ENCODE results near the gene SLX4IP. TPM values are rescaled to one million over a fixed set of nuclear protein-coding genes. Genes with fewer than 3 reads are reported as not detected.

SLX4IP gene
- total RNA-seq, 1 experiment from 2014 or later = 7.4 TPM

DNA sequence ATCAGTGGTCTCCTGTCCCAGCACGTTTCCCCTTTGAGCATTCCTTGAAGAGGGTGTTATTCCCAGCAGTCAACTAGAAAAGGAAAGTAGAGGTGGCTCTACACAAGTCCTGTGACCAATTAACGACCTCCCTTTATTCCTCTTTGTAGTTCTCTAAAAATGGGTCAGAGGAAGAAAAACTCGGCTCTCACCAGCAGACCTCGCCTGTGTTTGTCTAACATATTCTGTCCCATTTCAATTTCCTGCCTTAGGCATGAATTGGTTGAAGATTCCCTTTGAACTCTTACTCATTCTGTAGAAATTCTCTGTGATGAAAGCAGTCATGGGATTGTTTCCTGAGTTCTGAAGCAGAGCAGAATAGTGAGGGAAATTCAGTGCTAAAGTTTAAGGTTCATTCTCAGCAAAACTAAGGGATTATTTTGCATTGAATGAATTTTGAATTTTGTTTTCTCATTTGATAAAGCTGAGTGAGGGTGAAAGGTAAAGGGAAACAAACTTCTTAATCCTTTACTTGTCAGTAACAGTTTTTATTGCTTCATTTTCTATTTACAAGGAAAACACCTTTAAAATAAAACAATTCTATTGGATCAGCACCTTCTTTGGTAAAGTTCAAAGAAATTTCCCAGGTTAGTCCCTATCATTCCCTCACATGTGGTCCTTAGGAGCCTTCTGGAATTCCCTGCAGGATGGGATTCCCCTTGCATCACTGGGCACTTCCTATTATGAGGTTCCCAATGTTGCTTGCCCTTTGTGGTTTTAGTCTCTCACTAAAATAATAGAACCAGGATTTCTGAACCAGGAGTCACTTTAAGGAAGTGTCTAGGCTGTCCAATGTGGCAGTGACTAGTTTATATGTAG, 105.8 kb downstream of the SLX4IP start:
- ChIA-PET CTCF (no interaction called here), POLR2A (no interaction called here)
- TF ChIP-seq CREB1 (CRISPR knock-in tag; IDR thresholded peaks at IDR 0.05) (no peak), ARID4B (CRISPR knock-in tag; IDR thresholded peaks at IDR 0.05; ENCODE audit: borderline replicate concordance) (no peak), GABPB1 (CRISPR knock-in tag; IDR thresholded peaks at IDR 0.05) (peak; percentile 73; the same call in 1 of the 2 replicates), FOXK1 (CRISPR knock-in tag; IDR thresholded peaks at IDR 0.05) (no peak)
- TF ChIP-seq, protein P1, sequence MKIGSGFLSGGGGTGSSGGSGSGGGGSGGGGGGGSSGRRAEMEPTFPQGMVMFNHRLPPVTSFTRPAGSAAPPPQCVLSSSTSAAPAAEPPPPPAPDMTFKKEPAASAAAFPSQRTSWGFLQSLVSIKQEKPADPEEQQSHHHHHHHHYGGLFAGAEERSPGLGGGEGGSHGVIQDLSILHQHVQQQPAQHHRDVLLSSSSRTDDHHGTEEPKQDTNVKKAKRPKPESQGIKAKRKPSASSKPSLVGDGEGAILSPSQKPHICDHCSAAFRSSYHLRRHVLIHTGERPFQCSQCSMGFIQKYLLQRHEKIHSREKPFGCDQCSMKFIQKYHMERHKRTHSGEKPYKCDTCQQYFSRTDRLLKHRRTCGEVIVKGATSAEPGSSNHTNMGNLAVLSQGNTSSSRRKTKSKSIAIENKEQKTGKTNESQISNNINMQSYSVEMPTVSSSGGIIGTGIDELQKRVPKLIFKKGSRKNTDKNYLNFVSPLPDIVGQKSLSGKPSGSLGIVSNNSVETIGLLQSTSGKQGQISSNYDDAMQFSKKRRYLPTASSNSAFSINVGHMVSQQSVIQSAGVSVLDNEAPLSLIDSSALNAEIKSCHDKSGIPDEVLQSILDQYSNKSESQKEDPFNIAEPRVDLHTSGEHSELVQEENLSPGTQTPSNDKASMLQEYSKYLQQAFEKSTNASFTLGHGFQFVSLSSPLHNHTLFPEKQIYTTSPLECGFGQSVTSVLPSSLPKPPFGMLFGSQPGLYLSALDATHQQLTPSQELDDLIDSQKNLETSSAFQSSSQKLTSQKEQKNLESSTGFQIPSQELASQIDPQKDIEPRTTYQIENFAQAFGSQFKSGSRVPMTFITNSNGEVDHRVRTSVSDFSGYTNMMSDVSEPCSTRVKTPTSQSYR (CRISPR knock-in tag; IDR thresholded peaks at IDR 0.05) = no peak
- no peaks in the 10 kb centered on the region for H3K9me3 Mint-ChIP-seq
- peak overlapping the region; percentile 69 for H3K27ac Mint-ChIP-seq
- H3K4me3 Mint-ChIP-seq = no peak overlapping the region; the same call in 1 of the 2 replicates
- peaks cover 44% of the 10 kb centered on the region for H3K4me1 Mint-ChIP-seq
- no peaks in the 10 kb centered on the region for H3K36me3 Mint-ChIP-seq
- ATAC-seq (no peak), DNase-seq (ENCODE audit: low spot score) (no peak)
- no peaks in the 10 kb centered on the region for H3K27me3 Mint-ChIP-seq (ENCODE audit: low read depth)

GRCh38 chr20:10541668-10542411, 106.7 kb downstream of the SLX4IP start:
- POLR2A ChIA-PET = no interaction called here
- Mint-ChIP-seq H3K36me3 (no peaks in the 10 kb centered on the region), H3K4me1 (peaks cover 39% of the 10 kb centered on the region), H3K4me3 (no peak overlapping the region), H3K27me3 (ENCODE audit: low read depth) (no peaks in the 10 kb centered on the region), H3K9me3 (no peaks in the 10 kb centered on the region), H3K27ac (no peak overlapping the region)
- 0 out of 2 replicates have a peak, but pooled peaks have one; percentile 39 for ATAC-seq
- TF ChIP-seq NFATC4 (CRISPR knock-in tag; IDR thresholded peaks at IDR 0.05) = no peak
- TF ChIP-seq, protein P2, sequence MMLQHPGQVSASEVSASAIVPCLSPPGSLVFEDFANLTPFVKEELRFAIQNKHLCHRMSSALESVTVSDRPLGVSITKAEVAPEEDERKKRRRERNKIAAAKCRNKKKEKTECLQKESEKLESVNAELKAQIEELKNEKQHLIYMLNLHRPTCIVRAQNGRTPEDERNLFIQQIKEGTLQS (CRISPR knock-in tag; conservative IDR thresholded peaks at IDR 0.05) = no peak
- TF ChIP-seq ESRRA (CRISPR knock-in tag; IDR thresholded peaks at IDR 0.05; ENCODE audit: borderline replicate concordance) = no peak
- CTCF ChIA-PET = no interaction called here
- DNase-seq (ENCODE audit: low spot score) = no peak

GRCh38 chr20:10542442-10542841, 107.3 kb downstream of the SLX4IP start:
- H3K27me3 Mint-ChIP-seq (ENCODE audit: low read depth) = no peaks in the 10 kb centered on the region
- no peak for DNase-seq (ENCODE audit: low spot score)
- H3K4me1 Mint-ChIP-seq = peaks cover 44% of the 10 kb centered on the region
- no peaks in the 10 kb centered on the region for H3K36me3 Mint-ChIP-seq
- no peaks in the 10 kb centered on the region for H3K9me3 Mint-ChIP-seq
- CTCF ChIA-PET = no interaction called here
- ATAC-seq = no peak
- POLR2A ChIA-PET = no interaction called here
- no peak overlapping the region for H3K27ac Mint-ChIP-seq
- no peak overlapping the region for H3K4me3 Mint-ChIP-seq
- TF ChIP-seq NFATC4 (CRISPR knock-in tag; IDR thresholded peaks at IDR 0.05) = no peak
- no peak for TF ChIP-seq NR1H2 (CRISPR knock-in tag; IDR thresholded peaks at IDR 0.05)
- no peak for TF ChIP-seq MXD4 (CRISPR knock-in tag; IDR thresholded peaks at IDR 0.05; ENCODE audit: borderline replicate concordance)
- TF ChIP-seq CDX4 (CRISPR knock-in tag; IDR thresholded peaks at IDR 0.05; ENCODE audit: borderline replicate concordance) = no peak
- no peak for TF ChIP-seq GABPB1 (CRISPR knock-in tag; IDR thresholded peaks at IDR 0.05)
- TF ChIP-seq ZNF317 (CRISPR knock-in tag; IDR thresholded peaks at IDR 0.05; ENCODE audit: borderline replicate concordance, low read depth) = no peak
- no peak for TF ChIP-seq ZSCAN18 (CRISPR knock-in tag; IDR thresholded peaks at IDR 0.05)
- no peak for TF ChIP-seq FOXK1 (CRISPR knock-in tag; IDR thresholded peaks at IDR 0.05)

Data from WTC11 (cell line).